KOPT-K1 (cell line): ENCODE results near the gene SFTPA1.
"Not testable (repeated sequence)": the region's sequence is repeated elsewhere in the genome, so short reads cannot be mapped to it uniquely, and the experiment has no call there.

Source experiments
- H3K27ac ChIP-seq: fragments of 200-600 bp; sonication (generic); 2 replicates; pipeline ENCODE4 v1.5.1; 2016; ENCODE audit warnings: antibody characterized with exemption, mild to moderate bottlenecking, low read depth, low read length; ENCODE audit not compliant: poor library complexity, severe bottlenecking
- H3K36me3 ChIP-seq: fragments of 200-600 bp; sonication (generic); 2 replicates; pipeline ENCODE4 v1.5.1; 2017; ENCODE audit warnings: antibody characterized with exemption, mild to moderate bottlenecking, low read length, moderate library complexity; ENCODE audit not compliant: insufficient read depth
- H3K9me3 ChIP-seq: fragments of 200-600 bp; sonication (generic); 2 replicates; pipeline ENCODE4 v1.5.1; 2017; ENCODE audit warnings: antibody characterized with exemption, low read length, mild to moderate bottlenecking; ENCODE audit not compliant: insufficient read depth, poor library complexity, severe bottlenecking

Gene SFTPA1

DNA sequence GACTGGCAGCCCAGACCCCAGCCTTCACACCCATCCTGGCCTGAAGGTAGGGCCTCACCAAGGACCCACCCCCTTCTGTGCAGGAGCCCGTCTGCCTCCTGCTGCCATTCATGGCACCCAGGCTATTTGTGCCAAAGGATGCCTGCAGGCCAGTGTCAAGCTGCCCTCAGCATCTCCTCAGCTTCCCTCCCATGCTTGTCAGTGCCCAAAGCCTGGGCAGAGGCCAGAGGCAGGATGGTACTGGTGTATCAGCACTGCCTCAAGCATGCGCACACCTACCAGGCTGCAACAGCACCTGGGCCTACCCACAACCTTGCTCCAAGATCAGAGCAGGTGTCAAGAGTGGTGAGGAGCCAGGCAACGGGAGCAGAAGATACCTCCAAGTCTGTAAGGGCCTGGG lies 27.6 kb downstream of the SFTPA1 start:
- Histone ChIP-seq H3K27ac (no peak overlapping the region), H3K9me3 (no peaks in the 10 kb centered on the region), H3K36me3 (no peaks in the 10 kb centered on the region)

DNA sequence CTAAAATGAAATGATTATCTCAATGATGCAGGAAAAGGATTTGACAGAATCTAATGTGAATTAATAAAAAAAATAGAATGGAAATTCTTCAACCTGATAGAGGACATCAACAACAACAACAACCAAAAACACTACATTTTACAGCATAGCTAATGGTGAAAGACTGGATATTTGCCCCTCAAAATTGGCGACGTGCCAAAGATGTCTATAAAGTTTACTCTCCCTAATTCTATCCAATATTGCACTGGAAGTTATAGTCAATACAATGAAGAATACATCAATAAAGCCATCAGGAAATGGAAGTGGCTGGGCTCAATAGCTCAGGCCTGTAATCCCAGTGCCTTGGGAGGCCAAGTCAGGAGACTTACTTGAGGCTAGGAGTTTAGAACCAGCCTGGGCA lies 42.0 kb downstream of the SFTPA1 start:
- not testable (repeated sequence) for H3K27ac ChIP-seq, H3K9me3 ChIP-seq, H3K36me3 ChIP-seq

- H3K9me3 ChIP-seq, H3K27ac ChIP-seq, H3K36me3 ChIP-seq: not testable (repeated sequence)
Measured at GRCh38 chr10:79663287-79663686, 52.5 kb downstream of the SFTPA1 start.

- H3K27ac ChIP-seq, H3K36me3 ChIP-seq, H3K9me3 ChIP-seq: not testable (repeated sequence)
Measured at GRCh38 chr10:79664686-79665085, 53.9 kb downstream of the SFTPA1 start.
